Activated CD8-positive, alpha-beta T cell treated with anti-CD3 and anti-CD28 coated beads, Interleukin-2, amount 10 ng/mL, durations not matched to agents 7 days and 5 days (primary cell): ENCODE data around the gene ARHGEF6. TPM values are rescaled to one million over a fixed set of nuclear protein-coding genes. Genes with fewer than 3 reads are reported as not detected.

Experiments used
- ATAC-seq: fragments of 150-1000 bp; cut with Tn5 transposase; one replicate; pipeline ENCODE4 v1.10.0; 2021; ENCODE audit warnings: moderate library complexity
- CTCF ChIA-PET: fragments of 350-600 bp; sonication (Branson Sonifier 250); formaldehyde crosslinking; loops from one replicate; lab custom pipeline; 2021; ENCODE audit warnings: antibody characterized with exemption; lab: Charles Lee
- POLR2A ChIA-PET: fragments of 350-600 bp; sonication (Branson Sonifier 250); formaldehyde crosslinking; loops from one replicate; lab custom pipeline; 2021; ENCODE audit warnings: antibody characterized with exemption; lab: Charles Lee
- DNase-seq: peaks from one replicate; pipeline ENCODE4 v3.0.0-alpha.2; 2020
- H3K27ac Mint-ChIP-seq: one replicate; pipeline ENCODE4 v1.8.0; 2021; ENCODE audit warnings: mild to moderate bottlenecking, mixed read lengths
- H3K27me3 Mint-ChIP-seq: one replicate; pipeline ENCODE4 v1.8.0; 2021; ENCODE audit warnings: low read depth, mixed read lengths
- H3K36me3 Mint-ChIP-seq: one replicate; pipeline ENCODE4 v1.8.0; 2021; ENCODE audit warnings: low read depth, mixed read lengths
- H3K4me1 Mint-ChIP-seq: one replicate; pipeline ENCODE4 v1.8.0; 2021; ENCODE audit warnings: low read depth, mixed read lengths
- H3K4me3 Mint-ChIP-seq: one replicate; pipeline ENCODE4 v1.8.0; 2021; ENCODE audit warnings: mild to moderate bottlenecking, mixed read lengths
- H3K9me3 Mint-ChIP-seq: one replicate; pipeline ENCODE4 v1.8.0; 2022; ENCODE audit warnings: mixed read lengths; ENCODE audit not compliant: insufficient read depth
- total RNA-seq, 2 experiments: library from RNA; stranded (reverse); gene quantifications; one replicate each; pipeline ENCODE4 v1.2.3, GENCODE V29; 2021

Gene ARHGEF6
- total RNA-seq, 2 experiments from 2014 or later, result 97.8 to 99.0 TPM

GRCh38 chrX:136747003-136747986 lies 33.4 kb downstream of the ARHGEF6 start:
- POLR2A ChIA-PET, result interaction anchor here (0.6 to 1.6 kb wide), 5 partner anchors 10 to 164 kb away, joined by 3 to 7 read pairs (median 5); partner anchors contain the start of genes ARHGEF6 and RBMX
- H3K27ac Mint-ChIP-seq, result peak overlapping the region; percentile 88
- CTCF ChIA-PET, result interaction anchor here (0.6 kb wide), 1 partner anchor 20 kb away, joined by 3 read pairs; no protein-coding TSS in a partner anchor
- H3K4me3 Mint-ChIP-seq, result peak overlapping the region; percentile 45
- DNase-seq (no peak), ATAC-seq (peak; percentile 72)
- peaks cover 66% of the 10 kb centered on the region for H3K36me3 Mint-ChIP-seq
- no peaks in the 10 kb centered on the region for H3K27me3 Mint-ChIP-seq
- H3K9me3 Mint-ChIP-seq, result no peaks in the 10 kb centered on the region
- peaks cover 90% of the 10 kb centered on the region for H3K4me1 Mint-ChIP-seq

DNA sequence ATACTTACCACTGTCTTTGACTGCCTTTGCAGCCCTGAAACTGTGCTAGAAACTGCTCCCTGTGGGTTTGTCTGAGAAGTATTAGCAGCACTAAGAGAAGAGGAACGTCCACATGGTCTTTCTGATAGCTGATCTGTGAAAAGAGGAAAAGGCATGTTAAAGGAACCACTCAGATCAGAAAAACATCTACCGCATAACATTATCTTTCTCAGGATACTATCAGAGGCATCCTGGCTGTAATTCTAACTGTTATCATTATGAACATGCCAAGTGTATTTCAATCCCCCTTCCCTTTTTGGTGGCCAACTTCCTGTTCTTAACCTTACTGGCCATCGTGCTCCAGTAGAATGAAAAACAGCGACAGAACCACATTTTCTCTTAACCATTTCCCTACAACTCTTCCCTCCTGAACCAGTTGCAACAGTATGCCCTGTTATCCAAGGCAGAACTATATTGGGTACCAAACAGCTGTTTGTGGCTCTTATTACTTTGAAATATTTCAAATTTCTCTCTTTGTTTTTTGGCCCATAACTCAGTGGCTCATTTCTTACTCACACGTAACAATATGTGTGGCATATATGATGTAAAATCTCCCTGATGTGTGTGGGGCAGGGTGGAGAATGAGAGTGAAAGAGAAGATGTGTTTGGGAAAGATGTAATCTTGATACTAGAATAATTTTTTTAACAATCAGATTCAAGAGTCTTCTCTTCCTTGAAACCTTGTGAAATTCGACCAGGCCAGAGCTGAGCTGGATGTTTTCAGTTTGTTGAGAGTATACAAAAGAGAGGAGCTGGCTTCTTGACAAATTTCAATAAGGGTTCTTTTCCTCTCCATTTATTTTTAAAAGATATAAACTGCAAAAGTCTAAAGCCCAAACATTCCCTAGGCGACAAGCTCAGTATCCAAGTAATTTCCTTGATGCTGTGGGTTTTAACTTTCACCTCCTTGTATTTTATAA lies 35.2 kb downstream of the ARHGEF6 start:
- H3K9me3 Mint-ChIP-seq, result no peaks in the 10 kb centered on the region
- no peaks in the 10 kb centered on the region for H3K27me3 Mint-ChIP-seq
- DNase-seq (no peak), ATAC-seq (no peak)
- peak overlapping the region; percentile 40 for H3K27ac Mint-ChIP-seq
- ChIA-PET CTCF (interaction anchor here (1.0 to 1.2 kb wide), 2 partner anchors 10 to 134 kb away, joined by 3 to 5 read pairs; no protein-coding TSS in a partner anchor), POLR2A (no interaction called here)
- peaks cover 69% of the 10 kb centered on the region for H3K36me3 Mint-ChIP-seq
- no peak overlapping the region for H3K4me3 Mint-ChIP-seq
- peaks cover 76% of the 10 kb centered on the region for H3K4me1 Mint-ChIP-seq

DNA sequence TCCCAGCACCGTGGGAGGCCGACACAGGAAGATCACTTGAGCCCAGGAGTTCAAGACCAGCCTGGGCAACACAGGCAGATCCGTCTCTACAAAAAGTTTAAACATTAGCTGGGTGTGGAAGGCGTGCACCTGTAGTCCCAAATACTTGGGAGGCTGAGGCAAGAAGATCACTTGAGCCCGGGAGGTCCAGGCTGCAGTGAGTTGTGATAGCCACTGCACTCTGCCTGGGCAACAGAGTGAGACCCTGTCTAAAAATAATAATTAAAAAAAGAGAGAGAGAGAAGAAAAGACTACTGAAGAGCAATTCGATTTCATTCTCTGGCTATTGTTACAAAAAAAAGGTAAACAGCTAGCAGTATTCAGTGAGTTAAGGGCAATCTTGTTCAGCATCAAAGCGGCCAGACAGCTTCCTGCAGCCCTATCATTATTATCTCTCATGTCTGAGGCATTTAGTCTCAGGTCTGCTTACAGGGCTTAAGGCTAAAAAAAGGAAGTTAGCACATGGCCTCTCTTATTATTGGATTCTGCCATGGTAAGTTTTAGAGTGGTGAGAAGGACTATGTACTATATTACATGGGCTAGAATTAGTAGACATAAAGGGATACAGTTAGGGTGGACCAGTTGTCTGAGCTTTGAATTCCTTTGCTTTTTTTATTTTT lies 37.9 kb downstream of the ARHGEF6 start:
- ATAC-seq, result no peak
- H3K36me3 Mint-ChIP-seq, result peaks cover 76% of the 10 kb centered on the region
- ChIA-PET CTCF (interaction anchor here (1.1 kb wide), 1 partner anchor 10 kb away, joined by 3 read pairs; no protein-coding TSS in a partner anchor), POLR2A (no interaction called here)
- H3K9me3 Mint-ChIP-seq, result no peaks in the 10 kb centered on the region
- H3K27ac Mint-ChIP-seq, result no peak overlapping the region
- H3K27me3 Mint-ChIP-seq, result no peaks in the 10 kb centered on the region
- no peak for DNase-seq
- peaks cover 60% of the 10 kb centered on the region for H3K4me1 Mint-ChIP-seq
- H3K4me3 Mint-ChIP-seq, result no peak overlapping the region

GRCh38 chrX:136738049-136738729 lies 42.5 kb downstream of the ARHGEF6 start:
- Mint-ChIP-seq H3K27ac (peak overlapping the region; percentile 13), H3K4me3 (no peak overlapping the region), H3K36me3 (peaks cover 56% of the 10 kb centered on the region), H3K27me3 (no peaks in the 10 kb centered on the region), H3K4me1 (peaks cover 33% of the 10 kb centered on the region), H3K9me3 (no peaks in the 10 kb centered on the region)
- POLR2A ChIA-PET, result no interaction called here
- CTCF ChIA-PET, result interaction anchor here (0.6 kb wide), 1 partner anchor 15 kb away, joined by 3 read pairs; no protein-coding TSS in a partner anchor
- ATAC-seq, result no peak
- no peak for DNase-seq

DNA sequence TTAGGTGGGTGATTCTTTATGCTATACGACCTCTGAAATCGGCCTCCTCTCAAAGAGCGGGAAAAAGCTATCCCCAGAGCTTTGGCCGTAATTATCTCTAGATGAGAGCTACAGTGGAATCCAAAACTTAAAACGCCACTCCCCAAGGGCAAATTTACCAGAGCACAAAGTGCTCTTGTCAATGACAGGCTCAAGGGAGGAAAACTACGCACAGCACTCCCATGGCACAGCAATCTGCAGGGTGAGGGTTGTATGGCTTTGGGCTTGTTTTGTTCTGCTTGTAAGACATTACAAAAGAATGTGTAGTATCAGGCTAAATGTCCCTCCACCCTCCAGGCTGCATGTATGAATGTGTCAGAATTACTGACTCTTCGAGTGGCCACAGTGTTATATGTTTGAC lies 44.0 kb downstream of the ARHGEF6 start:
- DNase-seq (no peak), ATAC-seq (no peak)
- ChIA-PET CTCF (interaction anchor here (1.4 to 1.6 kb wide), 2 partner anchors 9 kb away, joined by 3 to 5 read pairs; no protein-coding TSS in a partner anchor), POLR2A (interaction anchor here (0.7 kb wide), 1 partner anchor 97 kb away, joined by 3 read pairs; no protein-coding TSS in a partner anchor)
- Mint-ChIP-seq H3K36me3 (peaks cover 51% of the 10 kb centered on the region), H3K27me3 (no peaks in the 10 kb centered on the region), H3K4me3 (no peak overlapping the region), H3K27ac (peak overlapping the region; percentile 20), H3K4me1 (peaks cover 32% of the 10 kb centered on the region), H3K9me3 (no peaks in the 10 kb centered on the region)

DNA sequence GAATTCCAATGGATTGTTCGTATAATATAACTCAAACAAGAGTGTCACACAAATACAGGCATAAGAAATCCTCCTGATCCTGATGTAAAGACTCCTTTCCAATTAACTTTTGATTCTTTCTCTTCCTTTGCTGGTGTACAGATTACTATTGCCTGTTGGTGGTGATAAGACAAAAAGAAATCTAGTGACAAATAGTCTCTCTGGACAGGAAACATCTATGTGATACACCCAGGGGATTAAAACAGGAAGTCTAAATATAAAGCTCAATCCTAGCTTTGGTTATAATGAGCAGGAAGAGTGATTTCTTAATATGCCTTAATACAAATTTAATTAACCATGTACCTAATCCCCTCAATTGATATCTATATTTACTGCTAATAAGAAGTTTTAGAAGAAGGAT lies 45.1 kb downstream of the ARHGEF6 start:
- H3K4me1 Mint-ChIP-seq, result peaks cover 40% of the 10 kb centered on the region
- ChIA-PET POLR2A (no interaction called here), CTCF (interaction anchor here (1.4 kb wide), 1 partner anchor 10 kb away, joined by 5 read pairs; no protein-coding TSS in a partner anchor)
- H3K27me3 Mint-ChIP-seq, result no peaks in the 10 kb centered on the region
- no peak overlapping the region for H3K4me3 Mint-ChIP-seq
- DNase-seq (no peak), ATAC-seq (no peak)
- peaks cover 57% of the 10 kb centered on the region for H3K36me3 Mint-ChIP-seq
- no peaks in the 10 kb centered on the region for H3K9me3 Mint-ChIP-seq
- no peak overlapping the region for H3K27ac Mint-ChIP-seq

- ChIA-PET POLR2A (no interaction called here), CTCF (no interaction called here)
- Mint-ChIP-seq H3K36me3 (peaks cover 52% of the 10 kb centered on the region), H3K27me3 (no peaks in the 10 kb centered on the region), H3K9me3 (no peaks in the 10 kb centered on the region), H3K27ac (no peak overlapping the region), H3K4me1 (peaks cover 39% of the 10 kb centered on the region), H3K4me3 (no peak overlapping the region)
- ATAC-seq (no peak), DNase-seq (no peak)
These were observed 47.1 kb downstream of the ARHGEF6 start for GRCh38 chrX:136733613-136734012.

DNA sequence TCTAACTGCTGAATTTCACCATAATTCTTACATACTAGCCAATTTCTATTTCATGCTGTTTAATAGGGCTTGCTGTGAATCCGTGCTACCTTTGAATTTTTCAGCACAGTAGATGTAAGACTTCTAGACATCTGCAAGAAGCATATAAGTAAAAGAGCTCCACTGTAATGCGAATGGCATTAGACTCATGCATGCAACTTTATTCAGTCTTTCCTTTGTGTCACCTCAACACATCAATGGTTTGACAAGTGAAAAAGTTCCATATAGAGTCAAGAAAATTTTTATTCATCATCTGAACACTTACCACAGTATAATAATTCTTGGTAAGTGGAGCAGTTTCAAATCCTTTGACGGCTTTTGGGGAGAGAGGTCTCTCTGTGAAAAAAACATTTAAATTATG lies 48.9 kb downstream of the ARHGEF6 start:
- H3K9me3 Mint-ChIP-seq, result no peaks in the 10 kb centered on the region
- DNase-seq (no peak), ATAC-seq (no peak)
- H3K36me3 Mint-ChIP-seq, result peaks cover 50% of the 10 kb centered on the region
- no peak overlapping the region for H3K4me3 Mint-ChIP-seq
- no peak overlapping the region for H3K27ac Mint-ChIP-seq
- ChIA-PET CTCF (no interaction called here), POLR2A (interaction anchor here (1.1 kb wide), 1 partner anchor 48 kb away, joined by 5 read pairs; no protein-coding TSS in a partner anchor)
- H3K27me3 Mint-ChIP-seq, result no peaks in the 10 kb centered on the region
- peaks cover 48% of the 10 kb centered on the region for H3K4me1 Mint-ChIP-seq

GRCh38 chrX:136731207-136731782 lies 49.4 kb downstream of the ARHGEF6 start:
- peaks cover 49% of the 10 kb centered on the region for H3K4me1 Mint-ChIP-seq
- H3K27me3 Mint-ChIP-seq, result no peaks in the 10 kb centered on the region
- ATAC-seq (no peak), DNase-seq (no peak)
- H3K9me3 Mint-ChIP-seq, result no peaks in the 10 kb centered on the region
- H3K27ac Mint-ChIP-seq, result peak overlapping the region; percentile 59
- peaks cover 48% of the 10 kb centered on the region for H3K36me3 Mint-ChIP-seq
- H3K4me3 Mint-ChIP-seq, result no peak overlapping the region
- ChIA-PET POLR2A (interaction anchor here (1.1 kb wide), 1 partner anchor 48 kb away, joined by 5 read pairs; no protein-coding TSS in a partner anchor), CTCF (no interaction called here)

DNA sequence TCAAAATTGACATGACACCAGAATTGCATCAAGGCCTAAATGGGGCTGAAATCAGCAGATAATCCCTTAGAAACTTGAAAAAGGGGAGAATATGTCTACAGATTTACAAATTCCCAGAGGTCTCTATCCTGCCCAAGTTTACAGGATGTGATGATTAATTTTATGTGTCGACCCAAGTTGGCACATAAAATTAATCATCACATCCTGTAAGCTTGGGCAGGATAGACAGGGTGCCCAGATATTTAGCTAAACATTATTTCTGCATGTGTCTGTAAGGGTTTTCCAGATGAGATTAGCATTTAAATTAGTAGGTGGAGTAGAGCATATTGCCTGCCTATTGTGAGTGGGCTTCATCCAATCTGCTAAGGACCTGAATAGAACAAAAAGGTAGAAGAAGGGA lies 52.3 kb downstream of the ARHGEF6 start:
- no peak for ATAC-seq

More for the DNA sequence above, 52.3 kb downstream of the ARHGEF6 start:
- H3K4me1 Mint-ChIP-seq, result peaks cover 39% of the 10 kb centered on the region
- peaks cover 39% of the 10 kb centered on the region for H3K36me3 Mint-ChIP-seq
- POLR2A ChIA-PET, result interaction anchor here (0.6 to 1.4 kb wide), 2 partner anchors 152 to 1811 kb away, joined by 3 to 5 read pairs; partner anchors contain the start of gene RBMX
- no peaks in the 10 kb centered on the region for H3K27me3 Mint-ChIP-seq
- CTCF ChIA-PET, result interaction anchor here (1.2 to 1.4 kb wide), 2 partner anchors 8 to 13 kb away, joined by 3 to 5 read pairs; no protein-coding TSS in a partner anchor
- DNase-seq, result no peak
- H3K9me3 Mint-ChIP-seq, result no peaks in the 10 kb centered on the region
- no peak overlapping the region for H3K27ac Mint-ChIP-seq
- no peak overlapping the region for H3K4me3 Mint-ChIP-seq
